Mesothelial cell of epicardium (in vitro differentiated cells): Measurements from ENCODE around the gene TXLNB. TPM values are rescaled to one million over a fixed set of nuclear protein-coding genes. Genes with fewer than 3 reads are reported as not detected.
"Not testable (repeated sequence)": the region's sequence is repeated elsewhere in the genome, so short reads cannot be mapped to it uniquely, and the experiment has no call there.

ENCODE experiments used
- DNase-seq, 2 experiments: peaks; one replicate each; pipeline ENCODE4 v3.0.0; 2021; ENCODE audit warnings: low spot score in 2 of 2; ENCODE audit not compliant: unreplicated experiment in 2 of 2
- H3K27ac Mint-ChIP-seq: 2 replicates; pipeline ENCODE4 v1.8.0; 2021; ENCODE audit warnings: mixed read lengths
- H3K27me3 Mint-ChIP-seq: 2 replicates; pipeline ENCODE4 v1.8.0; 2021; ENCODE audit warnings: low read depth, mixed read lengths
- H3K36me3 Mint-ChIP-seq: 2 replicates; pipeline ENCODE4 v1.8.0; 2021; ENCODE audit warnings: mixed read lengths
- H3K4me1 Mint-ChIP-seq: 2 replicates; pipeline ENCODE4 v1.8.0; 2021; ENCODE audit warnings: mixed read lengths
- H3K4me3 Mint-ChIP-seq: 2 replicates; pipeline ENCODE4 v1.8.0; 2021; ENCODE audit warnings: mild to moderate bottlenecking, moderate library complexity, mixed read lengths
- H3K9me3 Mint-ChIP-seq: 2 replicates; pipeline ENCODE4 v1.8.0; 2021; ENCODE audit warnings: mixed read lengths
- total RNA-seq: library from RNA; stranded (reverse); gene quantifications from 3 replicates; pipeline ENCODE4 v1.2.1, GENCODE V29; 2021
- TF ChIP-seq, protein P1 (sequence below): fragments of 200-600 bp; sonication (generic); IDR thresholded peaks from one replicate; pipeline ENCODE4 v1.5.0; 2021; ENCODE audit warnings: antibody characterized with exemption; ENCODE audit not compliant: unreplicated experiment

Gene TXLNB
- total RNA-seq, 1 donor from 2014 or later: 0.67 TPM

DNA sequence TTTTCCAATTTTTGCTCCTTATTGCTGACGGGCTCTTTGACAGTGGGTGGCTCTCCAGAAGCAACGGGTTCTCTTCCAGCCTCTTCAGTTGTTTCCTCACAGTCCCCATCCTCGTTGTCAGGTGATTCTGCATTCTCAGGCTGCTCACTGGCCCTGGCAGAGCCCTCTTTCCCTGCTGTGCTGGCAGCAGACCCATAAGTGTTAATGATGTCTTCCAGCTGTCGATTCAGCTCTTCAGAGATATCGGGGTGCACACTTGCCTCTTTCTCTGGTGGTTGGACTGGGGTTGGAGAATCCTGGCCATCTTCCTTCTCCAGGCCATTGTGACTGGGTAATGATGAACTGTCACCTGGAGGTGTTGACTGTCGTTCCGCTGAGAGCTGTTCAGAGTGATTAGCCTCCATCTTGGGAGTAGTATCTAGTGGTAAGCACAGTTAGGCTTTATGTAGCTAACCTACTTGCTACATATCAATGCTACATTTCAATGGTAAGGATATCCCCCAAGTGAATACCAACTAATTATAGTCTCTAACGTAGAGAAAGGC is 3.2 kb downstream of the TXLNB start:
- Mint-ChIP-seq H3K9me3 (no peaks in the 10 kb centered on the region), H3K4me1 (peaks cover 7% of the 10 kb centered on the region), H3K36me3 (no peaks in the 10 kb centered on the region), H3K27me3 (no peaks in the 10 kb centered on the region), H3K4me3 (no peak overlapping the region), H3K27ac (no peak overlapping the region)
- no peak for DNase-seq
- TF ChIP-seq, protein P1, sequence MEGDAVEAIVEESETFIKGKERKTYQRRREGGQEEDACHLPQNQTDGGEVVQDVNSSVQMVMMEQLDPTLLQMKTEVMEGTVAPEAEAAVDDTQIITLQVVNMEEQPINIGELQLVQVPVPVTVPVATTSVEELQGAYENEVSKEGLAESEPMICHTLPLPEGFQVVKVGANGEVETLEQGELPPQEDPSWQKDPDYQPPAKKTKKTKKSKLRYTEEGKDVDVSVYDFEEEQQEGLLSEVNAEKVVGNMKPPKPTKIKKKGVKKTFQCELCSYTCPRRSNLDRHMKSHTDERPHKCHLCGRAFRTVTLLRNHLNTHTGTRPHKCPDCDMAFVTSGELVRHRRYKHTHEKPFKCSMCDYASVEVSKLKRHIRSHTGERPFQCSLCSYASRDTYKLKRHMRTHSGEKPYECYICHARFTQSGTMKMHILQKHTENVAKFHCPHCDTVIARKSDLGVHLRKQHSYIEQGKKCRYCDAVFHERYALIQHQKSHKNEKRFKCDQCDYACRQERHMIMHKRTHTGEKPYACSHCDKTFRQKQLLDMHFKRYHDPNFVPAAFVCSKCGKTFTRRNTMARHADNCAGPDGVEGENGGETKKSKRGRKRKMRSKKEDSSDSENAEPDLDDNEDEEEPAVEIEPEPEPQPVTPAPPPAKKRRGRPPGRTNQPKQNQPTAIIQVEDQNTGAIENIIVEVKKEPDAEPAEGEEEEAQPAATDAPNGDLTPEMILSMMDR: no peak

DNA sequence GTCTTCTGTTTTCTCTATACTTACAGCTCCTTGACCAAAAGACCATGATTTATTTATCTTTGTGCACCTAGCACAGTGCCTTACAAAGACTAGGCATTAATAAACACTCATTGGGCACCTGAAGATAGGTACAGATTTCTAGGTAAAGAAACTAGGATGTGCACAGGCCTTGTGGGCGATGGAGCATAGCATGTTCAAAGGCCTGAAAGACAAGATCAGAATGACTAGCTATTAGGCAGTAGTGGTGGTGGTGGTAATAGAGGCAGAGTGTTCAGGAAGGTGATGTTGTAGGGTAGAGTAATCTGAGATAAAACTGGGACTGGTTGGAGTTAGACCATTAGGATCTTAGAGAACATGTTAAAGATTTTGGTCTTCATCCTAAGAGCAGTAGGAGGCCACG is 3.9 kb downstream of the TXLNB start:
- H3K36me3 Mint-ChIP-seq: no peaks in the 10 kb centered on the region
- no peak overlapping the region for H3K4me3 Mint-ChIP-seq
- H3K27ac Mint-ChIP-seq: no peak overlapping the region
- no peaks in the 10 kb centered on the region for H3K27me3 Mint-ChIP-seq
- H3K4me1 Mint-ChIP-seq: peaks cover 7% of the 10 kb centered on the region
- TF ChIP-seq, protein P1: no peak
- no peaks in the 10 kb centered on the region for H3K9me3 Mint-ChIP-seq
- DNase-seq: no peak

DNA sequence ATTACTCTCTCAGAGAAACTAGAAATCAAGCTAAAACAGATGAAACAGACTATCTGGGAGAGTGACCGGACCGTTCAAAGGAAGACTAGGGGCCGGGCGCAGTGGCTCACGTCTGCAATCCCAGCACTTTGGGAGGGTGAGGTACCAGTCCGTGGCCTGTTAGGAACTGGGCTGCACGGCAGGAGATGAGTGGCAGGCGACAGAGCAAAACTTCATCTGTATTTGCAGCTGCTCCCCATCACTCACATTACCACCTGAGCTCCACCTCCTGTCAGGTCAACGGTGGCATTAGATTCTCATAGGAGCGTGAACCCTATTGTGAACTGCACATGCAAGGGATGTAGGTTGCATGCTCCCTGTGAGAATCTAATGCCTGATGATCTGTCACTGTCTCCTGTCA is 5.4 kb downstream of the TXLNB start:
- H3K27me3 Mint-ChIP-seq, DNase-seq, H3K4me3 Mint-ChIP-seq, H3K36me3 Mint-ChIP-seq, H3K4me1 Mint-ChIP-seq, H3K27ac Mint-ChIP-seq, H3K9me3 Mint-ChIP-seq: not testable (repeated sequence)

DNA sequence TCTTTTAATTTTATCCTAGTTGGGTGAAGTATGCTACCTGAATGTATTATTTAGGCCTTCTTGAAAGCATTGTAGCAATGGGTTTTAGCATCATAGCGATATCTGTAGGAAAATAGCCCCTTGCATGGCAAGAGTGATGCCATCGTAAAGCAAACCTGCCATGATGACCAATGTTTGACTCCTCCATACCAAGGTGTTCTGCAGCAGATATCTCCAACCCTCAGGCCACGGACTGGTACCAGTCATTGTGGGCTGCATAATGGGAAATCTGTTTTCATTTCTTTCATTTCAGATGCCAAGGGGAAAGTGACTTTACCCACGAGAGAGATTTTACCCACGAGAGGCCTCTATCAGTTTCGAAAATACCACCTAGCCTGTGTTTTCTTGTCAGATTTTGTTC is 6.2 kb downstream of the TXLNB start:
- TF ChIP-seq, protein P1: no peak
- no peak overlapping the region for H3K27ac Mint-ChIP-seq
- no peak for DNase-seq

DNA sequence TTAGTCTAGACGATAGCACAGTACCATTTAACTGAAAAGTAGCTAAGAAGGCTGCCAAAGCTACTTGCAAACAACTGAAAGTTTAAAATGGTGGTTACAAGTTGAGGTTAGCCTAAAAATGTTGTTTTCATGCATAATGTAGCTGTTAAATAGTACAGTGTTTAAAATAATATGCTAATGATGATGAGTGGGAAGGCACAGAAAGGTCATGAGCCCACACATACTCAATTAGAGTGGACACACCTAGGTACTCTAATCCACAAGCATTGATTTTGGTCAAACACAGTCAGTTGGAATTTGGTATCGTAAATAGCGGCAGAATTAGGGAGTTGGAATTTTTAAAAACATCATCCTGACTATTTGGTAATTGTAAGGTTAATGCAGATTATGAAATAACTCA is 7.0 kb downstream of the TXLNB start:
- Mint-ChIP-seq H3K4me3 (no peak overlapping the region), H3K4me1 (no peaks in the 10 kb centered on the region), H3K27me3 (no peaks in the 10 kb centered on the region), H3K36me3 (no peaks in the 10 kb centered on the region), H3K27ac (no peak overlapping the region), H3K9me3 (no peaks in the 10 kb centered on the region)
- DNase-seq: no peak
- TF ChIP-seq, protein P1: no peak

More for the DNA sequence above, 6.2 kb downstream of the TXLNB start:
- H3K4me1 Mint-ChIP-seq: no peaks in the 10 kb centered on the region
- H3K4me3 Mint-ChIP-seq: no peak overlapping the region
- H3K9me3 Mint-ChIP-seq: no peaks in the 10 kb centered on the region
- no peaks in the 10 kb centered on the region for H3K36me3 Mint-ChIP-seq
- no peaks in the 10 kb centered on the region for H3K27me3 Mint-ChIP-seq

DNA sequence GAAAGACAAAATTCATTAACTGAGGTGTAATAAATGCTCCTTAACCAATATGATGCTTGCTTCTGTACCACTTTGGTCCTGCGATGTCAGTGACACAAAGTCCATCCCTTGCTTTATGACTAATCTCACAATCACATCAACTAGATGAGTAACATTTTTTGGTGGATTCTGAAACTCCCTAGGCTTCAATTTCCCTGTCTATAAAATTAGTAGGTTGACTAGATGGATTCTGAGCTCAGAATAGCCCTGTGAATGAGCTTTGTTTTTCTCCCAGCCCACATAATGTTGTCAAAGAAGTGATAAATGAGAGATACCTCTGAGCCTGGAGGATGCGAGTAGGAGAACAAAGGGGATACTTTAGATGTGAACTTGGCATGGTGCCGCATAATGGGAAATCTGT is 9.1 kb downstream of the TXLNB start:
- Mint-ChIP-seq H3K27me3 (no peaks in the 10 kb centered on the region), H3K9me3 (no peaks in the 10 kb centered on the region)

More for the DNA sequence above, 9.1 kb downstream of the TXLNB start:
- Mint-ChIP-seq H3K4me3 (no peak overlapping the region), H3K36me3 (no peaks in the 10 kb centered on the region), H3K4me1 (peaks cover 2% of the 10 kb centered on the region), H3K27ac (no peak overlapping the region)
- DNase-seq: no peak
- TF ChIP-seq, protein P1: no peak
